Measurements from ENCODE around the gene APCDD1L.
"Not testable (repeated sequence)": the region's sequence is repeated elsewhere in the genome, so short reads cannot be mapped to it uniquely, and the experiment has no call there.

Gene APCDD1L

DNA sequence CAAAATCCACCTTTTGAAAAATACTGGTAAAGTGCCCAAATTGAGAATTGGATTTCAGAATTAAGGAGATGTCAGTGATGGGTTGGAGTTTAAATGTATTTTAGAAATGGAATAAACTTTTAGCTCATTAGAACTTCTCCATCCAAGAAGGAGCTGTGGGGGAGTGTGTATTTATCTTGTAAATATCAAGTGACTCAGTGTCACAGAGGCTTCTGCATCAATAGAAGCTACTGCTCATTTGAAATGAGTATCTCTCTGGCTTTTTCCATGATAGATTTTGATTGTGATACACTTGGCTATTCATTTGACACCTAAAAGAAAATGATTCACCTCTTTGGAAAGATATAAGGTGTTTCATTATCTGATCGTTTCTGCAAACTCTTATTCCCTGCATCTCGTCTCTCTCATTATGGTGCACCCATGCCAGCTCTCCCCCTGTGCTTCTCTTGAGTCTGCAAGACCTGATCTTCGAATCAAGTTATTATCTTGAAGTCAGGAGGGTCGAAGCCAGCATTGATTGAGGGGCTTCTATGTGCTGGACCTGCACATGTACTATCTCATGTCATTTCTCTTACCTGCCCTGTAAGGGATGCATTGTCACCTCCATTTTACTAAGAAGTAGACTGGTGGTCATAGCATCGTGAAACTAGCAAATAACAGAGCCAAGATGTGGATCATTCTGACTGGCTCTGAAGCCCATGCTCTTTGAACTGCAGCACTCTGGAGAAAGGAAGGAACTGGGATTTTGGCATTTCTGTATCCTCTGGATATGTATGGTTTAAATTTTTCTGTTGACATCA lies 96.0 kb downstream of the APCDD1L start:
- in situ Hi-C loops (cut with HindIII; ENCODE audit: low sequenced_read_pairs): no loop called here
- DNase-seq (ENCODE audit: low read depth): no peak
- TF ChIP-seq, protein P1, sequence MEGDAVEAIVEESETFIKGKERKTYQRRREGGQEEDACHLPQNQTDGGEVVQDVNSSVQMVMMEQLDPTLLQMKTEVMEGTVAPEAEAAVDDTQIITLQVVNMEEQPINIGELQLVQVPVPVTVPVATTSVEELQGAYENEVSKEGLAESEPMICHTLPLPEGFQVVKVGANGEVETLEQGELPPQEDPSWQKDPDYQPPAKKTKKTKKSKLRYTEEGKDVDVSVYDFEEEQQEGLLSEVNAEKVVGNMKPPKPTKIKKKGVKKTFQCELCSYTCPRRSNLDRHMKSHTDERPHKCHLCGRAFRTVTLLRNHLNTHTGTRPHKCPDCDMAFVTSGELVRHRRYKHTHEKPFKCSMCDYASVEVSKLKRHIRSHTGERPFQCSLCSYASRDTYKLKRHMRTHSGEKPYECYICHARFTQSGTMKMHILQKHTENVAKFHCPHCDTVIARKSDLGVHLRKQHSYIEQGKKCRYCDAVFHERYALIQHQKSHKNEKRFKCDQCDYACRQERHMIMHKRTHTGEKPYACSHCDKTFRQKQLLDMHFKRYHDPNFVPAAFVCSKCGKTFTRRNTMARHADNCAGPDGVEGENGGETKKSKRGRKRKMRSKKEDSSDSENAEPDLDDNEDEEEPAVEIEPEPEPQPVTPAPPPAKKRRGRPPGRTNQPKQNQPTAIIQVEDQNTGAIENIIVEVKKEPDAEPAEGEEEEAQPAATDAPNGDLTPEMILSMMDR (IDR thresholded peaks at IDR 0.05; ENCODE audit: low read depth, low read length, missing control alignments): no peak
- H3K4me3 ChIP-seq (ENCODE audit: low read depth, low read length): no peak overlapping the region

DNA sequence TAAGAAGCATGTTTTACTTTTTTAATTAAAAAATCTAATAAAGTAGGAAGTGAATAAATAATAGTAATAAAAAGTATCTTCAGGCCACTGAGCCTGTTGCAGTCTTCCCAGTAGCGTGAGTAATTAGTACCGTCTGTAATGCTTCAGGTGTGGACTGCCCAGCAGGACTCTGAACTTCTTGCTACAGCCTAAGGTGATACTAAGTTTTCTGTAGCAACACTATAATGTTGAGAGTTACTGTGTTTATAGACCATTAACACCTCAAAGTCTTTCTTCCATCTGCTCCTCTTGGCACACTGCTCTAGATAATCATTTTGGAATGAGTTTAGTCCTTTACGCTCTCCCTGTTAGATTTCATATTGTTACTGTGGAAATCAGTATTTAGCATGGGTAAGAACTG lies 97.8 kb downstream of the APCDD1L start:
- TF ChIP-seq, protein P1 (IDR thresholded peaks at IDR 0.05; ENCODE audit: low read depth, low read length, missing control alignments): no peak
- in situ Hi-C loops (cut with HindIII; ENCODE audit: low sequenced_read_pairs): no loop called here
- H3K4me3 ChIP-seq (ENCODE audit: low read depth, low read length): no peak overlapping the region
- no peak for DNase-seq (ENCODE audit: low read depth)

DNA sequence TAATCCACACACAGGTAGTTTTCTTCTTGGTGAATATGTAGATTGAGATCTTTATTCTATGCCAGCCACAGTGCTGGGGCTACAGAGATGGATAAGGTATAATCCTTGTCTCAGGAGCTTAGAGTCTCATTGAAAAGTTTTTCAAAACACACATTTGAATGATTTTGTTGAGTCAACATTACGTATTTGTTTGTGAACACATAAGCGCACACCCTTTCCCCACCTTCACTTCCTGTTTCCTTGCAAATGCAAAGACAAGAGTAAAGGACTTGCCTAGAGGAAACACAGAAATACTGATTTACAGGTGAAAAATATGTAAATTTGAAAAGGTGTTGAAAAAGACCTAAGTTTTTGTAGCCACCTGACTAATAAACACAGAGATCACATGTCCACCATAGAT lies 98.4 kb downstream of the APCDD1L start:
- in situ Hi-C loops (cut with HindIII; ENCODE audit: low sequenced_read_pairs): no loop called here
- TF ChIP-seq, protein P1 (IDR thresholded peaks at IDR 0.05; ENCODE audit: low read depth, low read length, missing control alignments): no peak
- no peak overlapping the region for H3K4me3 ChIP-seq (ENCODE audit: low read depth, low read length)
- no peak for DNase-seq (ENCODE audit: low read depth)

DNA sequence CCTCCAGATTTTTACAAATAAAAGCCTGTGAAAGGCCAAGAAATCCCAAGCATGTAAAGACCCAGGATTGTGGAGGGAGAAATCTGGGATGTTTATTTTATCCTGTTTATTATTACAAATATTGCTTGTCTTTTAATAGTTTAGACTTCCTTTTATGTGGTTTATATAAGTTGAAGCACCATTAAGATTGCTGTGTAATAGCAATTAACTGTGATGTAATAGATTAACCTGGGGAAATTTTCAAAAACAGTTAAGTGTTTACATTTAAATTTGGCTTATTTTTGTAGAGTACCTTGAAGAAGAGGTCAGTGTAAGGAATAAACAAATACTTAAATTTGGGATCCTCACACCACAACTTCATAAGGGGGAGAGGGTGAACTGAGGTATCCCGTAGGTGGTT lies 99.1 kb downstream of the APCDD1L start:
- in situ Hi-C loops (cut with HindIII; ENCODE audit: low sequenced_read_pairs): no loop called here
- H3K4me3 ChIP-seq (ENCODE audit: low read depth, low read length): no peak overlapping the region
- no peak for DNase-seq (ENCODE audit: low read depth)
- TF ChIP-seq, protein P1 (IDR thresholded peaks at IDR 0.05; ENCODE audit: low read depth, low read length, missing control alignments): no peak

DNA sequence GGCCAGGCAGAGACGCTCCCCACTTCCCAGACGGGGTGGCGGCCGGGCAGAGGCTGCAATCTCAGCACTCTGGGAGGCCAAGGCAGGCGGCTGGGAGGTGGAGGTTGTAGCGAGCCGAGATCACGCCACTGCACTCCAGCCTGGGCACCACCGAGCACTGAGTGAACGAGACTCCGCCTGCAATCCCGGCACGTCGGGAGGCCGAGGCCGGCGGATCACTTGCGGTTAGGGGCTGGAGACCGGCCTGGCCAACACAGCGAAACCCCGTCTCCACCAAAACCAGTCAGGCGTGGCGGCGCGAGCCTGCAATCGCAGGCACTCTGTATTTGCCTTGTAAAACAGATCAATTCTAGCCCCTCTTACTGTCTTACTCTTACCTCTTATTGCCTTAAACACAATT lies 100.4 kb downstream of the APCDD1L start:
- DNase-seq (ENCODE audit: low read depth); H3K4me3 ChIP-seq (ENCODE audit: low read depth, low read length); in situ Hi-C loops (cut with HindIII; ENCODE audit: low sequenced_read_pairs): not testable (repeated sequence)

DNA sequence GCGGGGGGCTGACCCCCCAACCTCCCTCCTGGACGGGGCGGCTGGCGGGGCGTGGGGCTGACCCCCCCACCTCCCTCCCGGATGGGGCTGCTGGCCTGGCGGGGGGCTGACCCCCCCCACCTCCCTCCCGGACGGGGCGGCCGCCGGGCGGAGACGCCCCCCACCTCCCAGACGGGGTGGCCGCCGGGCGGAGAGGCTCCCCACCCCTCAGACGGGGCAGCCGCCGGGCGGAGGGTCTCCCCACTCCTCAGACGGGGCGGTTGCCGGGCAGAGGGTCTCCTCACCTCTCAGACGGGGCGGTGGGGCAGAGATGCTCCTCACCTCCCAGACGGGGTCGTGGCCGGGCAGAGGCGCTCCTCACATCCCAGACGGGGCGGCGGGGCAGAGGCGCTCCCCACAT lies 101.0 kb downstream of the APCDD1L start:
- DNase-seq (ENCODE audit: low read depth); in situ Hi-C loops (cut with HindIII; ENCODE audit: low sequenced_read_pairs); H3K4me3 ChIP-seq (ENCODE audit: low read depth, low read length): not testable (repeated sequence)

Data from astrocyte of the cerebellum (primary cell).